WTC11 (cell line): Measurements from ENCODE around the gene LRMDA. TPM values are rescaled to one million over a fixed set of nuclear protein-coding genes. Genes with fewer than 3 reads are reported as not detected.

Source experiments
- ATAC-seq: fragments of 200-7000 bp; cut with Tn5 transposase; 2 replicates; pipeline ENCODE4 v1.10.0; 2021; ENCODE audit warnings: mild to moderate bottlenecking, moderate library complexity
- CTCF ChIA-PET: fragments of 300-600 bp; sonication (Branson Sonifier 250); formaldehyde crosslinking; loops from one replicate; lab custom pipeline; 2021; ENCODE audit warnings: antibody characterized with exemption; lab: Charles Lee
- POLR2A ChIA-PET: fragments of 350-600 bp; sonication (Branson Sonifier 250); formaldehyde crosslinking; loops from one replicate; lab custom pipeline; 2021; ENCODE audit warnings: antibody characterized with exemption; lab: Charles Lee
- DNase-seq: peaks from one replicate; pipeline ENCODE4 v3.0.0; 2021; ENCODE audit warnings: low spot score
- H3K27ac Mint-ChIP-seq: 2 replicates; pipeline ENCODE4 v1.8.0; 2021; ENCODE audit warnings: mixed read lengths
- H3K27me3 Mint-ChIP-seq: 2 replicates; pipeline ENCODE4 v1.8.0; 2021; ENCODE audit warnings: low read depth, mild to moderate bottlenecking, moderate library complexity, mixed read lengths
- H3K36me3 Mint-ChIP-seq: 2 replicates; pipeline ENCODE4 v1.8.0; 2021; ENCODE audit warnings: mixed read lengths
- H3K4me1 Mint-ChIP-seq: 2 replicates; pipeline ENCODE4 v1.8.0; 2022; ENCODE audit warnings: mixed read lengths
- H3K4me3 Mint-ChIP-seq: 2 replicates; pipeline ENCODE4 v1.8.0; 2021; ENCODE audit warnings: mild to moderate bottlenecking, moderate library complexity, mixed read lengths
- H3K9me3 Mint-ChIP-seq: 2 replicates; pipeline ENCODE4 v1.8.0; 2021; ENCODE audit warnings: mixed read lengths
- ATF2 ChIP-seq: sonication (generic); formaldehyde crosslinking; IDR thresholded peaks from 2 replicates; pipeline ENCODE4 v1.8.1; 2022; ENCODE audit warnings: low read depth, missing genetic modification reagents, borderline replicate concordance
- ATF6 ChIP-seq: sonication (generic); formaldehyde crosslinking; IDR thresholded peaks from 2 replicates; pipeline ENCODE4 v1.8.1; 2023; ENCODE audit warnings: mild to moderate bottlenecking, missing genetic modification reagents
- CDX4 ChIP-seq: fragments of 250-450 bp; sonication (Bioruptor Pico); IDR thresholded peaks from 2 replicates; pipeline ENCODE4 v1.9.0; 2021; ENCODE audit warnings: moderate library complexity, mild to moderate bottlenecking, inconsistent platforms, borderline replicate concordance
- E2F5 ChIP-seq: sonication (generic); formaldehyde crosslinking; IDR thresholded peaks from 2 replicates; pipeline ENCODE4 v1.8.1; 2022; ENCODE audit warnings: mild to moderate bottlenecking, moderate library complexity, missing genetic modification reagents
- EMX1 ChIP-seq: fragments of 250-450 bp; sonication (Bioruptor Pico); IDR thresholded peaks from 2 replicates; pipeline ENCODE4 v1.8.0; 2021; ENCODE audit warnings: mild to moderate bottlenecking
- ERG ChIP-seq: fragments of 250-450 bp; sonication (Bioruptor Pico); IDR thresholded peaks from 2 replicates; pipeline ENCODE4 v1.8.0; 2021; ENCODE audit warnings: mild to moderate bottlenecking
- ETV6 ChIP-seq: sonication (generic); formaldehyde crosslinking; IDR thresholded peaks from 2 replicates; pipeline ENCODE4 v1.8.1; 2022; ENCODE audit warnings: mild to moderate bottlenecking, missing genetic modification reagents
- FOXP1 ChIP-seq: sonication (generic); formaldehyde crosslinking; IDR thresholded peaks from 2 replicates; pipeline ENCODE4 v1.8.0; 2022; ENCODE audit warnings: missing genetic modification reagents, mild to moderate bottlenecking, moderate library complexity, borderline replicate concordance
- GTF2I ChIP-seq: fragments of 250-450 bp; sonication (Bioruptor Pico); conservative IDR thresholded peaks from 2 replicates; pipeline ENCODE4 v1.4.0; 2021; ENCODE audit warnings: mild to moderate bottlenecking
- IRF1 ChIP-seq: sonication (generic); formaldehyde crosslinking; IDR thresholded peaks from 2 replicates; pipeline ENCODE4 v1.8.0; 2023; ENCODE audit warnings: missing genetic modification reagents
- MAX ChIP-seq: sonication (generic); formaldehyde crosslinking; IDR thresholded peaks from 2 replicates; pipeline ENCODE4 v1.8.0; 2022; ENCODE audit warnings: mild to moderate bottlenecking, missing genetic modification reagents
- NFATC4 ChIP-seq: fragments of 250-450 bp; sonication (Bioruptor Pico); IDR thresholded peaks from 2 replicates; pipeline ENCODE4 v1.9.0; 2021; ENCODE audit warnings: mild to moderate bottlenecking
- PREB ChIP-seq: sonication (generic); formaldehyde crosslinking; IDR thresholded peaks from 2 replicates; pipeline ENCODE4 v1.8.1; 2022; ENCODE audit warnings: mild to moderate bottlenecking, missing genetic modification reagents, moderate library complexity, borderline replicate concordance
- PRRX2 ChIP-seq: fragments of 250-450 bp; sonication (Bioruptor Pico); IDR thresholded peaks from 2 replicates; pipeline ENCODE4 v1.8.0; 2021; ENCODE audit warnings: mild to moderate bottlenecking
- RORB ChIP-seq: fragments of 250-450 bp; sonication (Bioruptor Pico); IDR thresholded peaks from 2 replicates; pipeline ENCODE4 v1.9.0; 2021; ENCODE audit warnings: mild to moderate bottlenecking
- TCF7 ChIP-seq: sonication (generic); formaldehyde crosslinking; IDR thresholded peaks from 2 replicates; pipeline ENCODE4 v1.8.0; 2022; ENCODE audit warnings: mild to moderate bottlenecking, low read depth, missing genetic modification reagents, moderate library complexity
- ZNF263 ChIP-seq: sonication (generic); formaldehyde crosslinking; IDR thresholded peaks from 2 replicates; pipeline ENCODE4 v1.8.1; 2022; ENCODE audit warnings: low read depth, mild to moderate bottlenecking, moderate library complexity, missing genetic modification reagents
- ZNF317 ChIP-seq: sonication (generic); formaldehyde crosslinking; IDR thresholded peaks from 2 replicates; pipeline ENCODE4 v1.8.1; 2023; ENCODE audit warnings: low read depth, mild to moderate bottlenecking, moderate library complexity, missing genetic modification reagents, borderline replicate concordance
- ZNF396 ChIP-seq: fragments of 250-450 bp; sonication (Bioruptor Pico); IDR thresholded peaks from 2 replicates; pipeline ENCODE4 v1.8.0; 2021; ENCODE audit warnings: mild to moderate bottlenecking, moderate library complexity, borderline replicate concordance
- ZNF416 ChIP-seq: fragments of 250-450 bp; sonication (Bioruptor Pico); IDR thresholded peaks from 2 replicates; pipeline ENCODE4 v1.9.0; 2021; ENCODE audit warnings: mild to moderate bottlenecking, inconsistent platforms
- ZNF423 ChIP-seq: fragments of 250-450 bp; sonication (Bioruptor Pico); IDR thresholded peaks from 2 replicates; pipeline ENCODE4 v2.1.2; 2022; ENCODE audit warnings: mild to moderate bottlenecking, moderate library complexity
- ZNF512 ChIP-seq: sonication (generic); formaldehyde crosslinking; IDR thresholded peaks from 2 replicates; pipeline ENCODE4 v1.8.1; 2022; ENCODE audit warnings: missing genetic modification reagents, borderline replicate concordance
- total RNA-seq: library from RNA; stranded (reverse); gene quantifications from 3 replicates; pipeline ENCODE4 v1.2.3, GENCODE V29; 2021

Gene LRMDA
- total RNA-seq, 1 experiment from 2014 or later: 0.92 TPM

GRCh38 chr10:75995720-75996119 lies 564.3 kb downstream of the LRMDA start (continued):
- TF ChIP-seq ZNF423 (CRISPR knock-in tag) (no peak), FOXP1 (CRISPR knock-in tag) (no peak), ZNF317 (no peak), ATF2 (CRISPR knock-in tag) (no peak)
- TF ChIP-seq, all 79 proteins: peak for 0

GRCh38 chr10:75999001-75999400 lies 567.6 kb downstream of the LRMDA start:
- CTCF ChIA-PET: no interaction called here
- Mint-ChIP-seq H3K27ac (no peak overlapping the region), H3K27me3 (peaks cover 14% of the 10 kb centered on the region), H3K4me1 (peaks cover 21% of the 10 kb centered on the region), H3K4me3 (no peak overlapping the region), H3K9me3 (no peaks in the 10 kb centered on the region; the same call in 1 of the 2 replicates), H3K36me3 (no peaks in the 10 kb centered on the region)
- DNase-seq: no peak
- POLR2A ChIA-PET: interaction anchor here (0.5 kb wide), 1 partner anchor 726 kb away, joined by 5 read pairs; no protein-coding TSS in a partner anchor
- no peak for ATAC-seq
- no peak for TF ChIP-seq TCF7 (CRISPR knock-in tag)
- no peak for TF ChIP-seq EMX1 (CRISPR knock-in tag)
- TF ChIP-seq ZNF416 (CRISPR knock-in tag): no peak
- no peak for TF ChIP-seq NFATC4
- TF ChIP-seq ZNF512 (CRISPR knock-in tag): no peak
- TF ChIP-seq E2F5: no peak
- TF ChIP-seq ERG: no peak
- TF ChIP-seq ETV6: no peak
- TF ChIP-seq ATF2 (CRISPR knock-in tag): no peak
- TF ChIP-seq PRRX2 (CRISPR knock-in tag): no peak
- no peak for TF ChIP-seq ZNF396 (CRISPR knock-in tag)
- TF ChIP-seq CDX4 (CRISPR knock-in tag): no peak
- TF ChIP-seq IRF1 (CRISPR knock-in tag): no peak
- no peak for TF ChIP-seq MAX (CRISPR knock-in tag)
- TF ChIP-seq ATF6 (CRISPR knock-in tag): no peak
- no peak for TF ChIP-seq PREB (CRISPR knock-in tag)
- no peak for TF ChIP-seq GTF2I
- no peak for TF ChIP-seq RORB (CRISPR knock-in tag)
- no peak for TF ChIP-seq ZNF263 (CRISPR knock-in tag)
